Lower leg skin (tissue), 3 donors: Measurements from ENCODE around the gene CCR4.

Experiments
- CTCF ChIP-seq, 3 donors: fragments of 450-650 bp; IDR thresholded peaks; one replicate each; pipeline ENCODE4 v1.5.1; 2016; ENCODE audit warnings: antibody characterized with exemption in 3 of 3, mild to moderate bottlenecking in 3 of 3, moderate library complexity in 2 of 3
- POLR2A ChIP-seq, 2 donors: fragments of 450-650 bp; IDR thresholded peaks; one replicate each; pipeline ENCODE4 v1.6.1; 2016 to 2017; ENCODE audit warnings: antibody characterized with exemption in 2 of 2, mild to moderate bottlenecking in 1 of 2, moderate library complexity in 1 of 2

- TF ChIP-seq CTCF (IDR thresholded peaks at IDR 0.05) (no peak), POLR2A (IDR thresholded peaks at IDR 0.05) (no peak)
Observed at GRCh38 chr3:32954506-32954905, 3.1 kb downstream of the CCR4 start.
